GM18951 (cell line): ENCODE results near the gene BHLHE41.

Experiments used
- POLR2A ChIP-seq: IDR thresholded peaks from 4 replicates; pipeline ENCODE4 v1.6.1; 2011; ENCODE audit warnings: mild to moderate bottlenecking; ENCODE audit not compliant: insufficient read length, insufficient read depth; ENCODE audit errors: extremely low read depth
- in situ Hi-C: fragments of 300-500 bp; cut with MboI; formaldehyde crosslinking; loops from one replicate; pipeline ENCODE4 v1.12.0; 2022; ENCODE audit warnings: low sequenced_read_pairs, mixed read lengths, inconsistent platforms; ENCODE audit not compliant: unreplicated experiment

BHLHE41 gene

GRCh38 chr12:26097046-26097878 is 27.6 kb downstream of the BHLHE41 start:
- in situ Hi-C loops: loop anchor here (25.0 kb wide), 2 partner anchors 540 to 790 kb away; no protein-coding TSS in a partner anchor
- TF ChIP-seq POLR2A: no peak

DNA sequence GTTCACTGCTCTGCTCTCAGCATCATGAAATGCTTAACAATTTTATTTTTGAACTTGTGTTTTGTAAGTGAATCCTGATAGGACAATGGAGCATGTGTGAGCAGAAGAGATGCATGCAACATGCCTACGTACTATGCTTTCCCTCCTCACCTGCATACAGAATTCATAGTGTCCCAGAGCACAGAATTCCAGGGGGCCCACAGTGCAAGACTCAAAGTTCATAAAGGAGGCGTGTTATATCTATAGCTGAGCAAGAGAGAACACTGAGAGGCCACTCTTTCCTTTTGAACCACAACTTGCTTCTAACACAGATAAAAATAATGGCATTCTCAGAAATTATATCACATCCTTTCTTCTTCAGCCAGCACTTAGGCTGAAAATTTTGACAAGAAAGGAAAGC is 28.8 kb downstream of the BHLHE41 start:
- TF ChIP-seq POLR2A: no peak
- in situ Hi-C loops: loop anchor here (25.0 kb wide), 2 partner anchors 541 to 791 kb away; no protein-coding TSS in a partner anchor

DNA sequence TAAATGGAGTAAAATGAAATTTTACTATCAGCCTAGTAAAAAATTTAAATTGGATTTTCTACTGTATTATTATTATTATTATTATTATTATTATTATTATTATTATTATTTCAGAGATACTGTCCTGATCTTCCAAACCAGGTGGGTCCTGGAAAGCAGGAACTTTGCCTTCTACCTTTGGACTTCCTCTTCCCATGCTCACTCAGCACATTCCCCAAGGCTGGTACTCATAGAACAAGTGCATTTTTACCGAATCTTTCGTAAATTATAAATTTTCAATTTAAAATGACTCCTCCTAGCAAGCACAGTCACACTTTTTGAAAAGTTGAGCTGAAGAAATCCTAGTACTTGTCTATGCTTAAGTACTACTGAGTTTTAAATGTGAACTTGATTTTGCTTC is 29.7 kb downstream of the BHLHE41 start:
- in situ Hi-C loops: loop anchor here (25.0 kb wide), 2 partner anchors 542 to 792 kb away; no protein-coding TSS in a partner anchor
- TF ChIP-seq POLR2A: no peak

DNA sequence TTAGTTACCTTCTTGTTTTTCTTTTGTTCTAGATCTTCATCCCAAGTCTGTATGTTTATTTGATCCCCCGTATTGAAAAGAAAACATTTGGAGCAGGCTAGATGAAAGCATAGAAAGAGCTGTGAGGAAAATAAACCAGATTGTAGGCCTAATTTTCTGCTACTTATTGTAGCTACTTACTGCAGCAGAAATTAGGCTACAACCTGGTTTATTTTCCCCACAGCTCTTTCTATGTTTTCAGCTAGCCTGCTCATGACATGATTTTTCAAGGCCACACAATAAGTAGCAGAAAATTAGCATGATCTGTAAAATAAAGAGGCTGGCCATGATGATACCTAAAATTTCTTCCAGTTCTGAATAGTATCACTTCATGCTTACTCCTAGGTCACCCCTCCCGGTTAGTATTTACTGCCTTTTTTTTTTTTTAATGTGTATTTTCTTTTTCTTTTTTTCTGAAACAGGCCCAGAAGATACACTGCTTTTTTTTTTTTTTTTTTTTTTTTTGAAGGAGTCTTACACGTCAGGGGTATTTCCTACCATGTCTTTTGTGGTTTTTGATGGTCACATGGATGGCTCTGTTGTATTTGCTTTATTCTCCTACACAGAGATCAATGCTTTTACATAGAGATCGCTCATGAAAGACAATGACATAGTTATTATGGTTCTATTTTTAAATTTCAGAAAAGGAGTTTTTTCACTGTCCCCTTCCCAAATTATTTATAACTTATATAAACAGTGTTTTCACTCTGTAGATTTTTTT is 32.3 kb downstream of the BHLHE41 start:
- TF ChIP-seq POLR2A: no peak
- in situ Hi-C loops: loop anchor here (25.0 kb wide), 2 partner anchors 545 to 795 kb away; no protein-coding TSS in a partner anchor

DNA sequence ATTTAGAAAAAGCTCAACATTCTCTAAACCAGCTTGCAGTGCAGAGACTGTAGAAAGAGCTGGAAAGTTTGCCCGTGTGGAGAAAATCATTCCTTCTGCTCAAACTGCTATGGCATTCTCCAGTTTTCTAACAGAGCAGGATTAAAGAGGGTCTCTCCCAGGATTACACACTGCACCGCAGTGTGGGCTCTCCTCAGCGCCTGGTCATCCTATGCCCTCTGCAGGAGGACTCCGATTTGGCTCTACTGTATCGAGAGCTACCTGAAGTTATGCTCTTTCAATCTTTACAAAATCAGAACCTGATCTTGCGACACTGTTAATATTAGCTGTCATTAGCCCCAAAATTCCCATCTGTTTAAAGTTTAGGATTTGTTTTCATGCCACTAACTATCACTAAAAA is 33.0 kb downstream of the BHLHE41 start:
- in situ Hi-C loops: loop anchor here (25.0 kb wide), 2 partner anchors 545 to 795 kb away; no protein-coding TSS in a partner anchor
- no peak for TF ChIP-seq POLR2A

DNA sequence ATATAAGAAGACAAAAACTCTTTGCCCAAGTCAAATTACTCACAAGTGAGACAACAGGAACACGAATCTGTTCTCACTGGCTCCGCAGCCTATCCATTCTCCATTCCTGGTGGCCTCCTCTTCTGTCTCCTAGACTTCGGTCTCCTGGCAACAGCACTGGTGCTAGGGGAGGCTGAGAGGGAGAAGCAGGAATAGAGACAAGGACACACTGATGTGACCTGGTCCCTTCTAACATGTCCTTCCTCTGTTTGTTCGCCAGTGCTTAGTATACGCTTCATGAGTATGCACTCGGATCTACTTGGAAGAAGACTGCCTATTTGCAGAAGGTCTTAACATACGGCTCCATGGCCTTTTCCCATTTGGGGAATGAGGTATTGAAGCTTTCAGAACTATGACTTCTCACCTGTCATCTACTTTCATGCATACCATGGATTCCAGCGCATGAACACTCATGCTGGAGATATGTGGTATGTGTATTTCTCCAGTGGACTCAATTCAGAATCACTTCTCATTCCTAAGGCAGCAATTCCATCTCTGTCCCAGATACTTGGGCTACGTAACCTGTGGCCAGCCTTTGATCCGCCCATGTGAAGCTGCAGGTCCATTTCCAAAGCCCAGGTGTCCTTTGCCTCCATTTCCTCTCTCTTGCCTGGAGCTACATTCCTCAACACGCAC is 33.9 kb downstream of the BHLHE41 start:
- in situ Hi-C loops: loop anchor here (25.0 kb wide), 2 partner anchors 546 to 796 kb away; no protein-coding TSS in a partner anchor
- no peak for TF ChIP-seq POLR2A

- TF ChIP-seq POLR2A: no peak
- in situ Hi-C loops: loop anchor here (25.0 kb wide), 2 partner anchors 548 to 798 kb away; no protein-coding TSS in a partner anchor
These were observed 35.8 kb downstream of the BHLHE41 start for GRCh38 chr12:26088998-26089397.

- in situ Hi-C loops: loop anchor here (25.0 kb wide), 2 partner anchors 550 to 800 kb away; no protein-coding TSS in a partner anchor
- no peak for TF ChIP-seq POLR2A
These were observed 37.9 kb downstream of the BHLHE41 start for GRCh38 chr12:26086936-26087335.

DNA sequence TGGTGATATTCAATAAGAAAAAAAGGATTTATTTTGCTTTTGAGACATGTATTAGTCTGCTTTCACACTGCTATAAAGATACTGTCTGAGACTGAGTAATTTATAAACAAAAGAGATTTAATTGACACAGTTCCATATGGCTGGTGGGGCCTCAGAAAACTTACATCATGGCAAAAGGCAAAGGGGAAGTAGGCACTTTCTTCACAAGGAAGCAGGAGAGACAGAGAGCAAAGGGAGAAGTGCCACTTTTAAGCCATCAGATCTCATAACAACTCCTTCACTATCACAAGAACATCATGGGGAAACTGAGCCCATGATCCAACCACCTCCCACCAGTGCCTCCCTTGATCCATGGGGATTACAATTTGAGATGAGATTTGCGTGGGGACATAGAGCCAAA is 43.9 kb downstream of the BHLHE41 start:
- in situ Hi-C loops: loop anchor here (25.0 kb wide), 2 partner anchors 556 to 806 kb away; no protein-coding TSS in a partner anchor
- no peak for TF ChIP-seq POLR2A

DNA sequence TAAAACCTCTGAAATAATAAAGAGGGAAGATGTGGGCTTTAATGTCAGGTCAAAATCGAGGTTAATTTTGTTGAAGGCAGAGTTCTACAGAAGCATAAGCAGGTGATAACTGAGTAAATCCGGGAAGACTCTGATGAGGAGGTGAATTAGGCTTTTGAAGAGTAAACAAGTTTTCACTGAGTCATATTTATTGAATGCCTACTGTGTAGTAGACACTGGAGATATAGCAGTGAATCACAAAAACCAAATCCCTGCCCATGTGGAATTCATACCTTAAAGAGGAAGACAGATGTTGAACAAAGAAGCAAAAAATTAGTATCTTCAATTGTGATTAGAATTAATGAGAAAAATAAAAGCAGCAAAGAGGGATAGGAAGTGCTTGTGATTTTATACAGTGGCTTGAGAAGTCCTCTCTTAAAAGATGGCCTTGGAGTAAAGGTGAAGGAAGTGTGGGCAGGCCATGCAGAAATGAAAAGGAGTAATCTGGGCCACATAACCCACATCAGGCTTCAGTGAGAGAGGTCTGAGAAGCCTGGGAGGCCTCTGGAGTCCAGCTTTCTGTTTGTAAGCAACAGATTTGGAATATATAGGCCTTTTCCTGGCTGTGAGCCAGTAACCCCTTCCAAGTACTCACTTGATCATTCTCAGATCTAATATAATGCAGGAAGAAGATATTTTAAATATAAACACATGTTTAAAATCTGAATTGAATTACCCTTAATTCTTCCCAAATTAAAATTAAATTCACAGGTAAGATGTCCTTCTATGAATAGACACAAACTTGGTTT is 46.7 kb downstream of the BHLHE41 start:
- in situ Hi-C loops: loop anchor here (25.0 kb wide), 2 partner anchors 559 to 809 kb away; no protein-coding TSS in a partner anchor
- TF ChIP-seq POLR2A: no peak
